Activated B cell treated with CpG ODN at 0.5 μM for 24 hours (primary cell): ENCODE measurements around the gene SPIRE1. TPM values are rescaled to one million over a fixed set of nuclear protein-coding genes. Genes with fewer than 3 reads are reported as not detected.

Source experiments
- ATAC-seq: fragments of 200-7000 bp; cut with Tn5 transposase; one replicate; pipeline ENCODE4 v1.10.0; 2021; ENCODE audit warnings: low read depth, mild to moderate bottlenecking, moderate library complexity
- CTCF ChIA-PET: fragments of 350-600 bp; sonication (Branson Sonifier 250); formaldehyde crosslinking; loops from one replicate; lab custom pipeline; 2021; ENCODE audit warnings: antibody characterized with exemption; lab: Charles Lee
- POLR2A ChIA-PET: fragments of 350-600 bp; sonication (Branson Sonifier 250); formaldehyde crosslinking; loops from one replicate; lab custom pipeline; 2021; ENCODE audit warnings: antibody characterized with exemption; lab: Charles Lee
- DNase-seq: peaks from one replicate; pipeline ENCODE4 v3.0.0; 2022
- H3K27ac Mint-ChIP-seq: one replicate; pipeline ENCODE4 v1.8.0; 2020; ENCODE audit warnings: mixed read lengths
- H3K27me3 Mint-ChIP-seq: one replicate; pipeline ENCODE4 v1.8.0; 2021; ENCODE audit warnings: mixed read lengths
- H3K36me3 Mint-ChIP-seq: one replicate; pipeline ENCODE4 v1.8.0; 2021; ENCODE audit warnings: low read depth, mixed read lengths
- H3K4me1 Mint-ChIP-seq: one replicate; pipeline ENCODE4 v1.8.0; 2021; ENCODE audit warnings: mixed read lengths
- H3K4me3 Mint-ChIP-seq: one replicate; pipeline ENCODE4 v1.8.0; 2020; ENCODE audit warnings: mild to moderate bottlenecking, mixed read lengths
- H3K9me3 Mint-ChIP-seq: one replicate; pipeline ENCODE4 v1.8.0; 2020; ENCODE audit warnings: mixed read lengths
- intact Hi-C: fragments of 100-400 bp; cut with micrococcal nuclease; formaldehyde crosslinking; loops from one replicate; pipeline ENCODE4 v1.15.1; 2024
- total RNA-seq: library from RNA; stranded (reverse); gene quantifications from 2 replicates; pipeline ENCODE4 v1.2.3, GENCODE V29; 2022
- TF ChIP-seq, protein P1 (sequence below): fragments of 200-600 bp; IDR thresholded peaks from one replicate; pipeline ENCODE4 v1.8.0; 2022; ENCODE audit warnings: antibody characterized with exemption, mild to moderate bottlenecking

Gene SPIRE1
- total RNA-seq, 1 donor from 2014 or later = 2.5 TPM

DNA sequence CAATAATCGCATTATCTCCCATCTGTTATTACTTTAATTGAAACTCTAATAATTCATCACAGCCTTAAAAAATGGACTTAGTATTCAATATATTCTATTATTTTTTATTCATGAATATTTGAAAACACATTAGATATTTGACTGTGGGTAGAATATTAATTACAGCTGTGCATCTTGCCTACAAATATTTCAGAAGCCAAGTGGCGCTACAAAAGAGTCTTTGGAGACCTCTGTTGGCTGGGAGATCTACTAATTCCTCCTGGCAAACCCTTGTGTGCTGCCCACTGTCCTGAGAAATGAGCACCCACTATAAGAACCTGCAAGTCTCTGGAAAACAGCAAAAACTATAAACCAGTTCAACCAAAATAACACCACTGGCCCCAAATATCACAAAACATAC lies 195.7 kb downstream of the SPIRE1 start:
- POLR2A ChIA-PET = no interaction called here
- intact Hi-C loops = no loop called here
- CTCF ChIA-PET = no interaction called here
- ATAC-seq (no peak), DNase-seq (no peak)
- H3K27me3 Mint-ChIP-seq = no peaks in the 10 kb centered on the region
- no peaks in the 10 kb centered on the region for H3K9me3 Mint-ChIP-seq
- H3K4me3 Mint-ChIP-seq = no peak overlapping the region
- H3K4me1 Mint-ChIP-seq = no peaks in the 10 kb centered on the region
- TF ChIP-seq, protein P1, sequence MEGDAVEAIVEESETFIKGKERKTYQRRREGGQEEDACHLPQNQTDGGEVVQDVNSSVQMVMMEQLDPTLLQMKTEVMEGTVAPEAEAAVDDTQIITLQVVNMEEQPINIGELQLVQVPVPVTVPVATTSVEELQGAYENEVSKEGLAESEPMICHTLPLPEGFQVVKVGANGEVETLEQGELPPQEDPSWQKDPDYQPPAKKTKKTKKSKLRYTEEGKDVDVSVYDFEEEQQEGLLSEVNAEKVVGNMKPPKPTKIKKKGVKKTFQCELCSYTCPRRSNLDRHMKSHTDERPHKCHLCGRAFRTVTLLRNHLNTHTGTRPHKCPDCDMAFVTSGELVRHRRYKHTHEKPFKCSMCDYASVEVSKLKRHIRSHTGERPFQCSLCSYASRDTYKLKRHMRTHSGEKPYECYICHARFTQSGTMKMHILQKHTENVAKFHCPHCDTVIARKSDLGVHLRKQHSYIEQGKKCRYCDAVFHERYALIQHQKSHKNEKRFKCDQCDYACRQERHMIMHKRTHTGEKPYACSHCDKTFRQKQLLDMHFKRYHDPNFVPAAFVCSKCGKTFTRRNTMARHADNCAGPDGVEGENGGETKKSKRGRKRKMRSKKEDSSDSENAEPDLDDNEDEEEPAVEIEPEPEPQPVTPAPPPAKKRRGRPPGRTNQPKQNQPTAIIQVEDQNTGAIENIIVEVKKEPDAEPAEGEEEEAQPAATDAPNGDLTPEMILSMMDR = no peak
- H3K27ac Mint-ChIP-seq = no peak overlapping the region
- H3K36me3 Mint-ChIP-seq = no peaks in the 10 kb centered on the region

DNA sequence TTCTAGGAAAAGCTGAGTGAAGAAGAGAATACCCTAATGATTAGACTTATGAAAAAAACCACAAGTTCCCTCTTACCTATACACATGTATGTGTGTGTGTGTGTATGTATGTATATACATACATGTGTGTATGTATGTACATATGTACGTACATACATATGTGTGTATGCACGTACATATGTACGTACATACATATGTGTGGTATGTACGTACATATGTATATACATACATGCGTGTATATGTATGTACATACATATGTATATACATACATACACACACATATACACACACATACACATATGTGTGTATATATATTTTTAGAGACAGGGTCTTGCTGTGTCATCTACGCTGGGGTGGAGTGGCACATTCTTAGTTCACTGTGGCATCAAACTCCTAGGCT lies 196.6 kb downstream of the SPIRE1 start:
- intact Hi-C loops = no loop called here
- H3K4me3 Mint-ChIP-seq = no peak overlapping the region
- H3K4me1 Mint-ChIP-seq = no peaks in the 10 kb centered on the region
- TF ChIP-seq, protein P1 = no peak
- no peaks in the 10 kb centered on the region for H3K27me3 Mint-ChIP-seq
- no peak overlapping the region for H3K27ac Mint-ChIP-seq
- ChIA-PET CTCF (no interaction called here), POLR2A (no interaction called here)
- ATAC-seq (no peak), DNase-seq (no peak)
- H3K9me3 Mint-ChIP-seq = no peaks in the 10 kb centered on the region
- no peaks in the 10 kb centered on the region for H3K36me3 Mint-ChIP-seq

DNA sequence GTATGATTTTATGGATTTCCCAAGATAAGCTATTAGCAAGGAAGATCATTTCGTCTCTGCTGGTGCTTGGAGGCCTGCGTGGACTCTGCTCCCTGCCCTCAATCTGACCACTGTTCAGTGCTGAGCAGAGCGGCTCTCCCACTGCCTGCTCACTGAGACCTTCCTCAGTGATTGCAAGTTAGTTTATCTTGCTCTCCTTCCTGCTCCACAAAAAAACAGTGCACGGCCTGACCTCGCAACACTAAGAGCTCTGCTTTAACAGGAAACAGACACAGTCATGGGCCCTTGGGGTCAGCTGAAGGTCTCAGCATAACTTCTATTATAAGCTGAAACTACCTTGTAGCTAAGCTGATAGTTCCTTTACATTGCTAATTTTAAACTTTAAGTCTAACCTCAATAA lies 197.0 kb downstream of the SPIRE1 start:
- no peaks in the 10 kb centered on the region for H3K9me3 Mint-ChIP-seq
- H3K4me1 Mint-ChIP-seq = no peaks in the 10 kb centered on the region
- TF ChIP-seq, protein P1 = no peak
- ChIA-PET CTCF (no interaction called here), POLR2A (no interaction called here)
- intact Hi-C loops = no loop called here
- ATAC-seq (no peak), DNase-seq (no peak)
- H3K27me3 Mint-ChIP-seq = no peaks in the 10 kb centered on the region
- no peaks in the 10 kb centered on the region for H3K36me3 Mint-ChIP-seq
- no peak overlapping the region for H3K27ac Mint-ChIP-seq
- H3K4me3 Mint-ChIP-seq = no peak overlapping the region

DNA sequence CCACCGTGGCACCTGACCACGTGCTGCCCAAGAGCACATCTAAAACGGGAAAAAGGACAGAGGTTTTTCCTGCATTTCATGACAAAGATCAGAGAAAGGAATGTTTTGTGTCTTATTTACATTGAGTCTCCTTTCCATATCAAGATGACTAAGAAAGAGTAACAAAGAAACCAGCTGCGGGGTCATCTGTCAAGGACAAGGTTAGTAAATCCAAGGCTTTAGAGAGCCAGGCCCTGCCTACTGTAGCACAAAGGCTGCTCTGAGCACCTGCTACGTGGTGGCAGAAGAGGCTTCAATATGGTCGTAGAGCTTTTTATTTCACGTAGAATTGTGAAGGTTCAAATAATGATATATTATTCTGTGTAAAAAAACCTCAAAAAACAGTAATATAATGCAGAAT lies 199.1 kb downstream of the SPIRE1 start:
- TF ChIP-seq, protein P1 = no peak
- ChIA-PET CTCF (no interaction called here), POLR2A (no interaction called here)
- Mint-ChIP-seq H3K9me3 (no peaks in the 10 kb centered on the region), H3K27me3 (no peaks in the 10 kb centered on the region), H3K4me3 (no peak overlapping the region), H3K4me1 (no peaks in the 10 kb centered on the region), H3K27ac (no peak overlapping the region), H3K36me3 (no peaks in the 10 kb centered on the region)
- intact Hi-C loops = no loop called here
- DNase-seq (no peak), ATAC-seq (no peak)

DNA sequence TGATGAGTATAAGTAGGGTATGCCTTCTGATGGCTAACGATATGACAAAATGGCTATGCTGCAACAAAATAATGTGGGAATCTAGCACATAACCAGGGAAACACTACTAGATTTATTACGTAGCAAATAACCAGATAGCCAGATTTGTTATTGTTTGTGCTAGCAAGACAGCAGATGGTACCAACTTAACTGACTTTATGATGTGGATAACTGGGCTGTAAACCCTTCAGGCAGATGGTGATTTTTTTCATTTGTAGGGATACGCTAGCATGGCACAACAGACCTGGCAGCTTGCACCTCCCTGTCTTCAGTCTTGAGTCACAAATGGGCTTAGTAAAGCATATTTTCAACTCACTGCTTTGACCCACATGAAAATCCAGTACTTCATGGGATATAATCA lies 201.5 kb downstream of the SPIRE1 start:
- no peaks in the 10 kb centered on the region for H3K27me3 Mint-ChIP-seq
- H3K4me3 Mint-ChIP-seq = no peak overlapping the region
- H3K36me3 Mint-ChIP-seq = no peaks in the 10 kb centered on the region
- H3K4me1 Mint-ChIP-seq = no peaks in the 10 kb centered on the region
- POLR2A ChIA-PET = no interaction called here
- TF ChIP-seq, protein P1 = no peak
- no peaks in the 10 kb centered on the region for H3K9me3 Mint-ChIP-seq
- DNase-seq = no peak
- H3K27ac Mint-ChIP-seq = no peak overlapping the region
- CTCF ChIA-PET = no interaction called here
- intact Hi-C loops = no loop called here
- no peak for ATAC-seq
